IMR-90 (cell line): ENCODE data around the gene FAM32A. TPM values are rescaled to one million over a fixed set of nuclear protein-coding genes. Genes with fewer than 3 reads are reported as not detected.

ENCODE experiments used
- ATAC-seq: fragments of 200-7000 bp; cut with Tn5 transposase; 2 replicates; pipeline ENCODE4 v1.9.1; 2020; ENCODE audit warnings: low read depth, mild to moderate bottlenecking, moderate library complexity
- BruUV-seq: library from RNA; stranded (reverse); fragments of 400-500 nt; replicated peaks from 2 replicates; lab custom pipeline; 2021; lab: Mats Ljungman, UMichigan
- CTCF ChIA-PET: fragments of 300-600 bp; formaldehyde crosslinking; extraction: SDS; loops from one replicate; lab custom pipeline; 2021; ENCODE audit warnings: antibody characterized with exemption; lab: Yijun Ruan, JAX
- POLR2A ChIA-PET: fragments of 300-600 bp; sonication (Branson Sonifier 250); formaldehyde crosslinking; loops from one replicate; lab custom pipeline; 2022; ENCODE audit warnings: antibody characterized with exemption; ENCODE audit not compliant: unreplicated experiment; lab: Charles Lee
- DNase-seq: peaks from one replicate; pipeline ENCODE4 v3.0.0; 2013
- H2AFZ ChIP-seq: replicated peaks from 2 replicates; pipeline ENCODE3; 2013; ENCODE audit warnings: low read length, mild to moderate bottlenecking; ENCODE audit not compliant: poor library complexity
- H2AK5ac ChIP-seq: 2 replicates; pipeline ENCODE4 v1.6.1; 2013; ENCODE audit warnings: low read depth, low read length, inconsistent platforms
- H2AK9ac ChIP-seq: replicated peaks from 2 replicates; pipeline ENCODE3; 2013; ENCODE audit warnings: mild to moderate bottlenecking, low read depth, low read length, moderate library complexity; ENCODE audit not compliant: poor library complexity
- H2BK120ac ChIP-seq: 2 replicates; pipeline ENCODE4 v1.6.1; 2013; ENCODE audit warnings: low read depth, low read length, inconsistent platforms
- H2BK15ac ChIP-seq: 3 replicates; pipeline ENCODE4 v1.6.1; 2013; ENCODE audit warnings: low read depth, low read length, inconsistent platforms
- H2BK20ac ChIP-seq: 2 replicates; pipeline ENCODE4 v1.6.1; 2013; ENCODE audit warnings: low read depth, mild to moderate bottlenecking, inconsistent platforms, low read length, moderate library complexity
- H2BK5ac ChIP-seq: 2 replicates; pipeline ENCODE4 v1.6.1; 2013; ENCODE audit warnings: mild to moderate bottlenecking, low read depth, low read length, inconsistent platforms; ENCODE audit not compliant: poor library complexity, severe bottlenecking
- H3K14ac ChIP-seq: replicated peaks from 2 replicates; pipeline ENCODE4 v1.6.1; 2013; ENCODE audit warnings: low read depth, low read length, inconsistent platforms
- H3K18ac ChIP-seq: 2 replicates; pipeline ENCODE4 v1.6.1; 2013; ENCODE audit warnings: low read depth, low read length, control low read depth
- H3K23ac ChIP-seq: 2 replicates; pipeline ENCODE4 v1.6.1; 2013; ENCODE audit warnings: low read depth, low read length, inconsistent platforms
- H3K27ac ChIP-seq: 2 replicates; pipeline ENCODE4 v1.5.1; 2013; ENCODE audit warnings: mild to moderate bottlenecking, control low read depth, low read length; ENCODE audit not compliant: insufficient read depth
- H3K27me3 ChIP-seq: 2 replicates; pipeline ENCODE4 v1.6.1; 2013; ENCODE audit warnings: low read length; ENCODE audit not compliant: control insufficient read depth, insufficient read depth
- H3K36me3 ChIP-seq: 2 replicates; pipeline ENCODE4 v1.6.1; 2013; ENCODE audit warnings: low read length, mixed read lengths; ENCODE audit not compliant: control insufficient read depth, insufficient read depth
- H3K4ac ChIP-seq: 2 replicates; pipeline ENCODE4 v1.6.1; 2013; ENCODE audit warnings: low read depth, low read length, inconsistent platforms
- H3K4me1 ChIP-seq: 2 replicates; pipeline ENCODE4 v1.6.1; 2013; ENCODE audit warnings: low read length, mixed read lengths; ENCODE audit not compliant: control insufficient read depth, insufficient read depth
- H3K4me2 ChIP-seq: 2 replicates; pipeline ENCODE4 v1.6.1; 2013; ENCODE audit warnings: low read depth, mild to moderate bottlenecking, control low read depth, low read length, moderate library complexity
- H3K4me3 ChIP-seq: 2 replicates; pipeline ENCODE4 v1.5.1; 2013; ENCODE audit warnings: low read depth, mild to moderate bottlenecking, control low read depth, low read length, moderate library complexity; ENCODE audit not compliant: insufficient read depth
- H3K56ac ChIP-seq: 2 replicates; pipeline ENCODE4 v1.6.1; 2013; ENCODE audit warnings: low read length, inconsistent platforms; ENCODE audit not compliant: insufficient read depth; ENCODE audit errors: extremely low read depth
- H3K79me1 ChIP-seq, 2 experiments: 2 replicates each; pipeline ENCODE4 v1.6.1; 2013; ENCODE audit warnings: low read length in 2 of 2, inconsistent platforms in 1 of 2, low read depth in 1 of 2
- H3K9ac ChIP-seq: 2 replicates; pipeline ENCODE4 v1.6.1; 2013; ENCODE audit warnings: low read depth, low read length, control low read depth
- H3K9me1 ChIP-seq: 2 replicates; pipeline ENCODE4 v1.6.1; 2013; ENCODE audit warnings: low read length, inconsistent platforms; ENCODE audit not compliant: insufficient read depth
- H3K9me3 ChIP-seq: 2 replicates; pipeline ENCODE4 v1.6.1; 2013; ENCODE audit warnings: low read length; ENCODE audit not compliant: control insufficient read depth, insufficient read depth
- H4K20me1 ChIP-seq: 2 replicates; pipeline ENCODE4 v1.6.1; 2013; ENCODE audit warnings: low read length, inconsistent platforms; ENCODE audit not compliant: insufficient read depth
- H4K5ac ChIP-seq: 2 replicates; pipeline ENCODE4 v1.6.1; 2013; ENCODE audit warnings: mild to moderate bottlenecking, low read depth, low read length, control low read depth
- H4K8ac ChIP-seq, 2 experiments: 2 replicates each; pipeline ENCODE4 v1.6.1; 2013; ENCODE audit warnings: low read depth in 2 of 2, low read length in 2 of 2, control low read depth in 1 of 2, inconsistent platforms in 1 of 2
- H4K91ac ChIP-seq: 2 replicates; pipeline ENCODE4 v1.6.1; 2013; ENCODE audit warnings: low read depth, low read length, inconsistent platforms; ENCODE audit not compliant: insufficient read depth
- CEBPB ChIP-seq: IDR thresholded peaks from 2 replicates; pipeline ENCODE4 v1.6.1; 2012; ENCODE audit warnings: low read depth, low read length, improper control_type of control experiment
- FOS ChIP-seq: fragments of 150-350 bp; IDR thresholded peaks from 2 replicates; pipeline ENCODE4 v1.6.1; 2016; ENCODE audit warnings: low read depth, low read length
- MAFK ChIP-seq: IDR thresholded peaks from 2 replicates; pipeline ENCODE4 v1.6.1; 2012; ENCODE audit warnings: low read depth, low read length, improper control_type of control experiment
- MAZ ChIP-seq: IDR thresholded peaks from 2 replicates; pipeline ENCODE4 v1.6.1; 2012; ENCODE audit warnings: low read depth, mild to moderate bottlenecking, low read length, improper control_type of control experiment, moderate library complexity, borderline replicate concordance
- NFE2L2 ChIP-seq: fragments of 150-350 bp; IDR thresholded peaks from 2 replicates; pipeline ENCODE4 v1.6.1; 2016; ENCODE audit warnings: low read depth, mild to moderate bottlenecking, low read length
- WGBS, 2 experiments: methylation state at CpG; one replicate each; pipeline versions ENCODE4 v1.1.5 to v1.1.7; 2013; ENCODE audit warnings: missing lambda C conversion rate in 2 of 2; ENCODE audit not compliant: insufficient read length in 1 of 2; ENCODE audit errors: extremely low coverage in 2 of 2; 5-methylcytosine and 5-hydroxymethylcytosine counted together
- dilution Hi-C: fragments of 300-500 bp; cut with HindIII; formaldehyde crosslinking; loops from one replicate; pipeline ENCODE4 v1.14.3; 2018; ENCODE audit warnings: low sequenced_read_pairs; ENCODE audit not compliant: unreplicated experiment
- in situ Hi-C: fragments of 300-500 bp; cut with MboI; formaldehyde crosslinking; loops from 3 replicates; pipeline ENCODE4 v1.14.3; 2019; ENCODE audit warnings: low sequenced_read_pairs, inconsistent platforms, mixed read lengths
- intact Hi-C: fragments of 100-400 bp; cut with micrococcal nuclease; formaldehyde crosslinking; loops from 2 replicates; pipeline ENCODE4 v1.10.0; 2022
- polyA plus RNA-seq, 3 experiments: library from polyadenylated mRNA; depleted of rRNA; stranded (reverse); fragments of >200 nt; gene quantifications; 2 replicates each; pipeline ENCODE4 v1.2.3, GENCODE V29; 2012; ENCODE audit warnings: low replicate concordance in 1 of 3
- total RNA-seq: library from RNA; depleted of rRNA; stranded (reverse); fragments of >200 nt; gene quantifications from 2 replicates; pipeline ENCODE4 v1.2.3, GENCODE V29; 2012
- TF ChIP-seq, protein P1 (sequence below): fragments of 150-350 bp; IDR thresholded peaks from 2 replicates; pipeline ENCODE4 v1.6.1; 2016; ENCODE audit warnings: low read depth, mild to moderate bottlenecking, low read length, moderate library complexity, borderline replicate concordance

The FAM32A gene
- total and polyA plus RNA-seq, 2 of the 4 experiments (the other 2 are of a cell fraction): 99.5 to 130 TPM

GRCh38 chr19:16224293-16225045 is 39.3 kb downstream of the FAM32A start:
- H2BK15ac ChIP-seq: no peak overlapping the region
- H3K9me1 ChIP-seq: 0 out of 2 replicates have a peak, but pooled peaks cover 12% of the 10 kb centered on the region
- peaks cover 38% of the 10 kb centered on the region for H4K20me1 ChIP-seq
- no peak overlapping the region for H2BK5ac ChIP-seq
- H4K91ac ChIP-seq: no peak overlapping the region
- H2AFZ ChIP-seq: no peak overlapping the region
- no peak overlapping the region for H3K27ac ChIP-seq
- H2AK5ac ChIP-seq: no peak overlapping the region
- no peak overlapping the region for H3K9ac ChIP-seq
- no peak overlapping the region for H3K56ac ChIP-seq
- DNase-seq: no peak
- no peak overlapping the region for H2BK20ac ChIP-seq
- H3K4me3 ChIP-seq: no peak overlapping the region
- peaks cover 20 to 48% of the 10 kb centered on the region in 2 experiments for H3K79me1 ChIP-seq
- H3K14ac ChIP-seq: no peak overlapping the region
- in situ Hi-C loops (no loop called here), dilution Hi-C loops (no loop called here), intact Hi-C loops (no loop called here)
- no peaks in the 10 kb centered on the region for H3K27me3 ChIP-seq
- H3K4ac ChIP-seq: no peak overlapping the region
- H4K8ac ChIP-seq: no peak overlapping the region
- ATAC-seq: no peak
- TF ChIP-seq MAFK: no peak
- TF ChIP-seq MAZ: no peak
- no peak for TF ChIP-seq NFE2L2
- no peak for TF ChIP-seq CEBPB
- TF ChIP-seq, protein P1, sequence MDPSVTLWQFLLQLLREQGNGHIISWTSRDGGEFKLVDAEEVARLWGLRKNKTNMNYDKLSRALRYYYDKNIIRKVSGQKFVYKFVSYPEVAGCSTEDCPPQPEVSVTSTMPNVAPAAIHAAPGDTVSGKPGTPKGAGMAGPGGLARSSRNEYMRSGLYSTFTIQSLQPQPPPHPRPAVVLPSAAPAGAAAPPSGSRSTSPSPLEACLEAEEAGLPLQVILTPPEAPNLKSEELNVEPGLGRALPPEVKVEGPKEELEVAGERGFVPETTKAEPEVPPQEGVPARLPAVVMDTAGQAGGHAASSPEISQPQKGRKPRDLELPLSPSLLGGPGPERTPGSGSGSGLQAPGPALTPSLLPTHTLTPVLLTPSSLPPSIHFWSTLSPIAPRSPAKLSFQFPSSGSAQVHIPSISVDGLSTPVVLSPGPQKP: no peak
- TF ChIP-seq FOS: no peak
- H3K23ac ChIP-seq: no peak overlapping the region
- no TSS peak for BruUV-seq
- ChIA-PET CTCF (no interaction called here), POLR2A (interaction anchor here (0.6 kb wide), 1 partner anchor 14 kb away, joined by 5 read pairs; no protein-coding TSS in a partner anchor)
- no peak overlapping the region for H4K5ac ChIP-seq
- peaks cover 22% of the 10 kb centered on the region for H3K9me3 ChIP-seq
- peaks cover 72% of the 10 kb centered on the region for H3K36me3 ChIP-seq
- no peak overlapping the region for H3K18ac ChIP-seq
- H2AK9ac ChIP-seq: no peak overlapping the region
- no peak overlapping the region for H3K4me2 ChIP-seq
- no peaks in the 10 kb centered on the region for H3K4me1 ChIP-seq
- WGBS, 2 experiments: 89% methylated on average over 11 of the region's 32 CpGs; no CpG with 5 or more reads in 1 of the 2 experiments
- H2BK120ac ChIP-seq: no peak overlapping the region
